HUDEP-2 (cell line): Measurements from ENCODE around the gene PRKCI.
"Not testable (repeated sequence)": the region's sequence is repeated elsewhere in the genome, so short reads cannot be mapped to it uniquely, and the experiment has no call there.

Experiments
- DNase-seq, 76 experiments: peaks; one replicate each; lab custom pipeline; 2025; ENCODE audit not compliant: unreplicated experiment in 76 of 76; lab: John Stamatoyannopoulos, UW

PRKCI gene

GRCh38 chr3:170277833-170278580 lies 55.8 kb downstream of the PRKCI start:
- no peak for DNase-seq

- peak in 1 of 76 experiments; percentile 2 for DNase-seq
These were observed 56.4 kb downstream of the PRKCI start for GRCh38 chr3:170278627-170279026.

- no peak for DNase-seq
These were observed 68.0 kb downstream of the PRKCI start for GRCh38 chr3:170290194-170290593.

- DNase-seq: no peak
These were observed 73.4 kb downstream of the PRKCI start for GRCh38 chr3:170295586-170295985.

- no peak for DNase-seq
These were observed 74.5 kb downstream of the PRKCI start for GRCh38 chr3:170296703-170297102.

GRCh38 chr3:170301405-170301804 lies 79.2 kb downstream of the PRKCI start:
- no peak for DNase-seq

GRCh38 chr3:170302008-170302407 lies 79.8 kb downstream of the PRKCI start:
- no peak for DNase-seq

GRCh38 chr3:170306015-170306414 lies 83.8 kb downstream of the PRKCI start:
- no peak for DNase-seq

- peak in 1 of 76 experiments; percentile 1 for DNase-seq
These were observed 85.6 kb downstream of the PRKCI start for GRCh38 chr3:170307671-170308405.

- no peak for DNase-seq
These were observed 86.8 kb downstream of the PRKCI start for GRCh38 chr3:170309046-170309445.

- no peak for DNase-seq
These were observed 95.7 kb downstream of the PRKCI start for GRCh38 chr3:170317954-170318353.

- no peak for DNase-seq
These were observed 98.4 kb downstream of the PRKCI start for GRCh38 chr3:170320461-170321121.

GRCh38 chr3:170321321-170322034 lies 99.3 kb downstream of the PRKCI start:
- DNase-seq: no peak

GRCh38 chr3:170322566-170323269 lies 100.5 kb downstream of the PRKCI start:
- no peak for DNase-seq

GRCh38 chr3:170323331-170323730 lies 101.1 kb downstream of the PRKCI start:
- no peak for DNase-seq

- no peak for DNase-seq
These were observed 102.7 kb downstream of the PRKCI start for GRCh38 chr3:170324962-170325361.

- DNase-seq: no peak
These were observed 105.0 kb downstream of the PRKCI start for GRCh38 chr3:170327040-170327808.

- not testable (repeated sequence) for DNase-seq
These were observed 105.8 kb downstream of the PRKCI start for GRCh38 chr3:170327868-170328548.

GRCh38 chr3:170330366-170330765 lies 108.1 kb downstream of the PRKCI start:
- peak in 2 of 76 experiments; percentile 1 to 5 for DNase-seq
